GM19351 (cell line): ENCODE measurements around the gene USH2A.

ENCODE experiments used
- ATAC-seq: cut with Tn5 transposase; IDR thresholded peaks from one replicate; pipeline ENCODE4 v1.9.1; 2021; ENCODE audit warnings: mild to moderate bottlenecking, moderate library complexity; ENCODE audit not compliant: unreplicated experiment

The USH2A gene

DNA sequence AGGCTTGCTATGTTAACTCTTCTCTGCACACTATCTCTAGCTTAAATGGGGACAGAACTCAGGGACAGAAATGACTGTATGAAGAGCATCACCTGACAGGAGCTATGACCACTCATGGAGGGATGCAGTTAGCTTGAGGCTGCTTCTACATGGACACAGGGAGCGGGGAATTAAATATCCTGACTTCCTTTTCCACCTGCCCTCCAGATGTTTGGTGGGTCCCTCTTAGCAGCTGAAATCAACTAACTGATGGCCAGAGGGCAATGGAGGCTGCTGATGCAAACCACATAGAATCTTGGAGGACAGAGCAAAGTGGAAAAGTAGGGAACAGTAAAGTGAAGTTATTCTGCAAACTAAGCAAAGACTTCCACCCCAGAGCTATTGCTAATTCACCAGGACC, 214.1 kb downstream of the USH2A start:
- ATAC-seq: no peak

DNA sequence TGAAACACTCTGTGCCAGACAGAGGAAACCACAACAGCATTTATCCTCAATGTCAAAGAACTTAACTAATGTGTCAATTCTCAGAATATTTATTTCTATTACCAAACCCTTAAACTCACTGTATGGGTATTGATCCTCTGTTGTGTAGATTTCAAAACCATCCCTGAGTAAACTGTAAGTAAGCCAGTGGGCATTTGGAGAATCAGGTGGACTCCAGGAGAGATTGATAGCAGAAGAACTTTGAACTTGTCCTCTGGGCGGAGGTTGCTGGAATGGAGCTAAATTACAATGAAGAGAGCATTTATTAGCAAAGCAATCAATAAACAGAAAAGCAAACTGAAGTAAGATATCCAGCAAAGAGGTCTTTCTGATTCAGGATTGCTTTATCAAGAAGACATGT, 216.1 kb downstream of the USH2A start:
- no peak for ATAC-seq

- ATAC-seq: no peak
These were observed 218.1 kb downstream of the USH2A start for GRCh38 chr1:216205176-216205575.

DNA sequence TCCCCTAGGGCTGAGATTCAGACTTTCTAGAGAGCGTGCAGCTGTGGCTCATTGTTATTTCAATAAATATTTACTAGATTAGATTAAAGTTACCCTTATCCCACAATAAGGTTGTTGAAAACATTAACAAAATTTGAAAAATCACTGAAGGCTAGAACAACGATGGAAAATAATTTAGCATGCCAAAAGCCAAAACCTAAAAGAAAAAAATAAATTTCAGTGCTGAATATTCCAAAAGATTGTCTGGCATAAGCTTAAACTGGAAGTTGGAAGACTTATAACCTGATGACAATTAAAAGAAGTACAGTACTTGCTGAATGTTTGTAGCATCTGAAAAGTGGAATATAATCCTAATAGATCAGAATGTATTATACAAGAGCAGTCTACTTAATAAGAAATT, 221.3 kb downstream of the USH2A start:
- no peak for ATAC-seq

- ATAC-seq: no peak
These were observed 222.3 kb downstream of the USH2A start for GRCh38 chr1:216200941-216201340.

DNA sequence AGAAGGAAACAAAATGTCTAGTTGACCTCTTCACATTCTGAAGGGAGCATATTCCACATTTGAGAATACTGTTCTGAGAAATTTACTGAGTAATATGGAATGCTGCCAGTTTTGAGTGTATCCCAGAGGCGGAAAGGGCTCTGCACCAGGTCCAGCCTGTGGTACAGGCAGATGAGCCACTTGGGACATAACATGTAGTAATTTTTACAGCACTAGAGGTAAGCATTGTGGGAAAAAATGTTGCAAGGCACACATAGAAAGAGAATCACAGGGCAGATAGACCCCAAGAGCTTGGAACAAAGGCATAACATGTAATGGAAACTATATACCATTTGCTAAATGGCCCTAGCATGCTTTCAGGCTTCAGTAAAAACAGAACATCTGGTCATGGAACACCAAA, 228.5 kb downstream of the USH2A start:
- ATAC-seq: no peak

GRCh38 chr1:216193839-216194443, 229.3 kb downstream of the USH2A start:
- peak; percentile 59 for ATAC-seq

GRCh38 chr1:216190438-216190837, 232.8 kb downstream of the USH2A start:
- ATAC-seq: no peak

GRCh38 chr1:216186816-216187215, 236.4 kb downstream of the USH2A start:
- ATAC-seq: no peak

DNA sequence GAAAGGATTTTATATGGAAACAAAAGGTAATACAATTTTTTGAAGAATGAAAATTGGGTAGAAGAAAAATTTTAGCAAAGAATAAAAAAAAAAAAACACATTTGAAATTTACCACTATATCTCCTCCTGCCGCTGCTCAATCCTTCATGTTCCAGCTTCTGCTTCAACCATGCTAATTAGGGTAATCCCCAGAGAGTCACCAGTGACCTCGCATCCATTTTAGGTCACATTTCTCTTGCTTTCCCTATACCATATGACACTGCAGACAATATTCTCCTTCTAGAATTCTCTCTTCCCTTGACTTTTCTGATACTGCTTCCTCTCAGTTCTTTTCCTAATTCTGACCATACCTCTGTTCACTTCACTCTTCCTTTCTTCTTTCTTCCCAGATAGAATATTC, 237.1 kb downstream of the USH2A start:
- ATAC-seq: peak; percentile 40

DNA sequence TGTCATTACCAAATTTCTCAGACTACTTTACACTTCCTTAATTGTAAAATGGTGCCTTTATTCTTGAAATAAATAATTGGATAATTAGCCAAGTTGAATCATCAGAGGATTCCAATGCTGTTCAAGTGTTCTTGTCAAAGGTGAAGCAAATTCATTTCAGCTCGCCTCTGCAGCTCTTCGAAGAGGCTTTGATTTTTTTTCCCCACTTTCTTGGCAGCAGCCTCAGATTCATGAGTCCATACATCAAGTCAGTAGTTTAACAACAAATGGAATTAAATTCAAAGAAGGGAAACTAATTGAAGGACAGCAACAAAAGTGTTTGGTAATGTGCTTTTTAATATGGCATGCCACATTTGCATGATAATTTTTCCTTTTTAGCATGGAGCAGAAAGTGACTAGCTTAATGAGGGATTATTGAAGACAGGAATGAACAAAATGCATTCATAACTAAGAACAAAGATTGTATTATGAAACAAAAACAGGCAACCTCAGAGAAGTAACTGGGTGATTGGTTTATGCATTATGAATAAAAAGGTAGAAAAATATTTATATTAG, 239.0 kb downstream of the USH2A start:
- ATAC-seq: no peak

DNA sequence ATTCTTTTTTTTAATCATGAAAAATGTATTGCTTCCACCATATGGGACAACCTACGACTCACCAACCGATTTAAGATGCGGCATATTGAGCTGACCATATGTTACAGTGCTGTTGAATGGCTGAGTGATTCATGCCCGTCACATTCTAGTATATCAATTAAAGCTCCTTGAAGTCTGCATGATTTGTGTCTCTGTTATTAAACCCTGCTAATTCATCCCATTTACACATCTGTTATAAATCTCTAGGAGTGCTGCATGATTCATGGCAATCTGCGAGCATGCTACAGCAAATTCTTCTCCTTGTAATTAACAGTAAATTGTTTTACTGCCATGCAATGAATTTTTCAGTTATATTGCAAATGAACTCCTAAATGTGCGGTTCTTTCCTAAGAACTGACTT, 239.8 kb downstream of the USH2A start:
- no peak for ATAC-seq

GRCh38 chr1:216183007-216183406, 240.2 kb downstream of the USH2A start:
- no peak for ATAC-seq

DNA sequence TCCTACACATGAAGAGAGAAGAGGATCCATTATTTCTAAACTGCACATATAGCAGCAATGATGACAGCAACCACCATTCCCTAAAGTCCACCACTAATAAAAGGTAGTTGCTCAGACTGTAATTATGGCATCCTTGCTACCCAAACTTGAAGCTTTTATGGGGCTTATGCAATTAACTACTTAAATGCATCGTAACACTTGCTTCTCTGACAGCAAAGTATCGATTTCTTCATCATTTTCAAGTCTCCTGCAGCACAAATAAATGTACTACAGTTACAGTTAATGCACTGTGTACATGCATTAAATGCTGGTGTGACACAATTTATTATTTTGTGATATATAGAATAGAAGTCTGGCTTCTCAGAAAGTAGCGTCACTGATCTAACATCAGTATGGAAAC, 241.7 kb downstream of the USH2A start:
- ATAC-seq: no peak

- ATAC-seq: no peak
These were observed 245.0 kb downstream of the USH2A start for GRCh38 chr1:216178281-216178680.

DNA sequence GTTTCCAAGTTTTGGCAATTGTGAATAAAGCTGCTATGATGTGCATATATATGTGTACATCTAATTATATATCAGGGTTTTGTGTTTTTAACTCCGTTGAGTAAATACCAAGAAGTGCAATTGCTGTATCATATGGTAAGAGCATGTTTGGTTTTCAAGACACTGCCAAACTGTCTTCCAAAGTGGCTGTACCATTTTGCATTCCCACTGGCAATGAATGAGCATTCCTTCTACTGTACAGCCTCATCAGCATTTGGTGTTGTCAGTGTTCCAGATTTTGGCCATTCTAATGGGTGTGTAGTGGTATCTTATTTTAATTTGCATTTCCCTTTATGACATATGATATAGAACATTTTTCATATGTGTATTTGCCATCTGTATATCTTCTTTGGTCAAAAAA, 246.3 kb downstream of the USH2A start:
- no peak for ATAC-seq

- no peak for ATAC-seq
These were observed 247.5 kb downstream of the USH2A start for GRCh38 chr1:216175714-216176113.

DNA sequence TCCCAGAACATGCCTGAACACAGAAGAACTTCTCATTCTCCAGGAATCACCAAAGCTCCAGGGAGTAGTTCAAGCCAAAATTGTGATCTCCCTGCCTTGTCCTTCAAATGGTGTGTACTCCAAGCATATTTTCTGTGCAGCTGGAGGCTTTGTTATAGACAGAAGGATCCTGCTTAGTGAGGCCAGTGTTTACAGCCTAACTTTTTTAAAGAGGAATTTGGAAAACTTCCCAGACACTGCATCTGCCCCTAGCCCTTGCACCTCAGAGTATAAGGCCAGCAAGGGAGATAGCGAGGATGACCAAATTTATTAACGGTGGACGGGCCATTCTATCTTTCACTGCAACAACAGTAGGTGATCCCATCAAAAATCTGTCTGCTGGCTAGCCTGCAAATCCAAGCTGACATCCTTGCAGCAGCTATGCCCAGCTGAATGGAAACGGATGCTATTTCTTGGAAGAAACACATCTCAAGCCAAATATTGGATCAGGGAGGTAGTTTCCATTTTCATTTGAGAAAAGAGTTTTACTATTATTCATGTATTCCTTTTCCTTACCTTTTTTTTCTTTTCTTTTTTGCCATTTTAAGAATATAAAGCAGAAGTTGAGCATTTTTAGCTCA, 249.8 kb downstream of the USH2A start:
- ATAC-seq: no peak

GRCh38 chr1:216169351-216169750, 253.9 kb downstream of the USH2A start:
- no peak for ATAC-seq

GRCh38 chr1:216168546-216168945, 254.7 kb downstream of the USH2A start:
- no peak for ATAC-seq

- no peak for ATAC-seq
These were observed 269.2 kb downstream of the USH2A start for GRCh38 chr1:216154063-216154462.

GRCh38 chr1:216153130-216153529, 270.1 kb downstream of the USH2A start:
- no peak for ATAC-seq
